Testis (tissue), 3 donors: ENCODE measurements around the gene LRRC4C. TPM values are rescaled to one million over a fixed set of nuclear protein-coding genes. Genes with fewer than 3 reads are reported as not detected.

Source experiments
- DNase-seq: peaks from one replicate; pipeline ENCODE4 v3.0.0-alpha.2; 2019
- H3K27ac ChIP-seq, 2 donors: fragments of 200-600 bp; sonication (generic); one replicate each; pipeline ENCODE4 v1.5.1; 2019
- H3K27me3 ChIP-seq: fragments of 200-600 bp; sonication (generic); one replicate; pipeline ENCODE4 v1.5.1; 2019
- H3K36me3 ChIP-seq: fragments of 200-600 bp; sonication (generic); one replicate; pipeline ENCODE4 v1.5.1; 2017; ENCODE audit warnings: low read depth; ENCODE audit errors: missing control alignments
- H3K4me1 ChIP-seq: fragments of 200-600 bp; sonication (generic); one replicate; pipeline ENCODE4 v1.5.1; 2019
- H3K4me3 ChIP-seq, 2 donors: fragments of 200-600 bp; sonication (generic); one replicate each; pipeline ENCODE4 v1.5.1; 2017 to 2019
- H3K9me3 ChIP-seq: fragments of 200-600 bp; sonication (generic); one replicate; pipeline ENCODE4 v1.5.1; 2017
- POLR2A ChIP-seq: fragments of 450-650 bp; IDR thresholded peaks from one replicate; pipeline ENCODE4 v1.6.1; 2017; ENCODE audit warnings: antibody characterized with exemption, mild to moderate bottlenecking, moderate library complexity
- WGBS, 2 donors: methylation state at CpG; one replicate each; pipeline ENCODE4 v1.1.5; 2018; 5-methylcytosine and 5-hydroxymethylcytosine counted together
- intact Hi-C: fragments of 100-400 bp; cut with DNase I; formaldehyde crosslinking; loops from one replicate; pipeline ENCODE4 v1.15.1; 2023; ENCODE audit warnings: low total_unique reads
- polyA plus RNA-seq: library from polyadenylated mRNA; stranded (reverse); fragments of 350-450 nt; fragmentation: Illumina TruSeq; extraction: RNeasy Lipid Tissue Mini Kit (QIAGEN cat#74804); gene quantifications from one replicate; pipeline ENCODE4 v1.2.3, GENCODE V29; 2014; ENCODE audit warnings: low read depth, low replicate concordance; ENCODE audit not compliant: insufficient read depth
- total RNA-seq, 2 donors: library from RNA; depleted of rRNA; stranded (reverse); fragments of >200 nt; gene quantifications; one replicate each; pipeline ENCODE4 v1.2.3, GENCODE V29; 2016
- TF ChIP-seq, protein P1 (sequence below), 3 experiments: fragments of 450-650 bp in 2 of 3; fragments of 200-600 bp in 1 of 3; sonication (generic) in 1 of 3; IDR thresholded peaks; one replicate each; pipeline ENCODE4 v1.5.1; 2016 to 2019; ENCODE audit warnings: antibody characterized with exemption in 3 of 3, mild to moderate bottlenecking in 2 of 3, moderate library complexity in 1 of 3

The LRRC4C gene
- total and polyA plus RNA-seq, 3 donors from 2014 or later, result 0.16 to 0.56 (median 0.45) TPM

DNA sequence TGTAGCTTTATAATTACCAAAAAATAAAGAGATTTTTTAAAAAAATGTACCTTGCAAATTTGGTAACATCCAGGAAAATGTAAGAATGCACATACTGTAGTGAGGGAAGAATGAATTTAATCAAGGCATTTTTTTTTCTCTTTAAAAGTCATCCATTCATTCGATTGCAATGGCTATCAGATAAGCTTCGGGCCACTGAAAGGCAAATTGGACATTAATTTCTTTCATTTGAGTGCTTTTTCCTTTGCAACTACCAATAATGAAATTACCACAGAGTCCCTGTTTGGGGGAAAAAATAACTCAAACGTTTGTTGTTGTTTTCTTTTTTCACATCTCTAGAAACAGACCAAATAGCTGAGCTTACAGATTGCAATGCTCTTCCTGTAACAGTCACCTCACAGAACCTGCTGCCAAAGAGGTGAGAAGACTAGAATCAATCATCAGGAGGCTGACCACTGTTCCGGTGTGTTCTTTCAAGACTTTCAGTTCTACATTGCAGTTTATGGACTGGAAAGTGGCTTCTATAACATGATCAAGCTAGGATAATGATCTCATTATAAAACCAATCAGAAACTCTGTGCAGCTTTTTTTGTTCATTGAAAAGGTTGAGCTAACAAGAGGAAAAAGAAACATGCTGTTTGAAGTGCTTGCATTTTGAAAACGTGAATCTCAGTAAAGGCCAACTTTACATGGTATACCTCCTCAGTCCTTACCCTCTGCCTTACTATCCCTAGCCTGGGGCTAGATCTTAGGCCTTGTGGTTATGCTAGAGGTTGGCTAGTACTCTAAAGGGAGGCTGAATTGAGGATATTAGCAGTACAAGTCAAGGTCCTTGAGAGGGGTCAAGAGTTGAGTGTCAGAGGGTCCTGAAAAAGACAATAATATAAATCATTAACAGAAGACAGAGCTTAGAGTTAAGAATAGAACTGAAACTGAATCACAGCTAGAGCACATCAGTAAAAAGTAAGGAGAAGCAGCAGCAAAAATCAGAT is 1276.1 kb downstream of the LRRC4C start:
- no peak for TF ChIP-seq POLR2A
- TF ChIP-seq, protein P1, sequence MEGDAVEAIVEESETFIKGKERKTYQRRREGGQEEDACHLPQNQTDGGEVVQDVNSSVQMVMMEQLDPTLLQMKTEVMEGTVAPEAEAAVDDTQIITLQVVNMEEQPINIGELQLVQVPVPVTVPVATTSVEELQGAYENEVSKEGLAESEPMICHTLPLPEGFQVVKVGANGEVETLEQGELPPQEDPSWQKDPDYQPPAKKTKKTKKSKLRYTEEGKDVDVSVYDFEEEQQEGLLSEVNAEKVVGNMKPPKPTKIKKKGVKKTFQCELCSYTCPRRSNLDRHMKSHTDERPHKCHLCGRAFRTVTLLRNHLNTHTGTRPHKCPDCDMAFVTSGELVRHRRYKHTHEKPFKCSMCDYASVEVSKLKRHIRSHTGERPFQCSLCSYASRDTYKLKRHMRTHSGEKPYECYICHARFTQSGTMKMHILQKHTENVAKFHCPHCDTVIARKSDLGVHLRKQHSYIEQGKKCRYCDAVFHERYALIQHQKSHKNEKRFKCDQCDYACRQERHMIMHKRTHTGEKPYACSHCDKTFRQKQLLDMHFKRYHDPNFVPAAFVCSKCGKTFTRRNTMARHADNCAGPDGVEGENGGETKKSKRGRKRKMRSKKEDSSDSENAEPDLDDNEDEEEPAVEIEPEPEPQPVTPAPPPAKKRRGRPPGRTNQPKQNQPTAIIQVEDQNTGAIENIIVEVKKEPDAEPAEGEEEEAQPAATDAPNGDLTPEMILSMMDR (IDR thresholded peaks at IDR 0.05), result no peak
- DNase-seq, result no peak
- Histone ChIP-seq H3K4me3 (no peak overlapping the region), H3K27me3 (no peaks in the 10 kb centered on the region), H3K4me1 (no peaks in the 10 kb centered on the region), H3K9me3 (no peaks in the 10 kb centered on the region), H3K27ac (no peak overlapping the region), H3K36me3 (no peaks in the 10 kb centered on the region)
- intact Hi-C loops, result no loop called here
- 68 to 69% methylated on average over 5 of the region's 5 CpGs for WGBS, 2 donors

DNA sequence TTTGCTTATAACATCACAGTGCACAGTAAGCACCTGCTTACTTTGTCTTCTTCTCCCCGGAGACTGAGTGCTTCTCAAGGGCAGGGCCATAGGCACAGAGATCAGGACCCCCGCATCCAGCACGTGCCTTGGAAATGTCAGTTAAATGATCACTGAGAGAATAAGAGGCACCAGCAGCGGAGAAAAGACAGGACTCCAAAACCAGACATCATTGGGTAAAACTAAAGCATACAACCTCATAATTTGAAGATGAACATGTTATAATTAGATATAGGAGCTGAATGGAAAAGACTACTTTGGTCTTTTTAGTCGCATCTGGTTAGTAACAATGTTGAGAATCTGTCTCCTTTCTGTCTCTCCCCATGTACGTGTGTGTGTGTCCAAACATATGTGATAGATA is 1279.9 kb downstream of the LRRC4C start:
- Histone ChIP-seq H3K36me3 (no peaks in the 10 kb centered on the region), H3K4me3 (no peak overlapping the region), H3K9me3 (no peaks in the 10 kb centered on the region), H3K27me3 (no peaks in the 10 kb centered on the region), H3K4me1 (no peaks in the 10 kb centered on the region), H3K27ac (no peak overlapping the region)
- intact Hi-C loops, result no loop called here
- DNase-seq, result no peak
- TF ChIP-seq POLR2A, result no peak
- TF ChIP-seq, protein P1 (IDR thresholded peaks at IDR 0.05), result no peak
- WGBS, 2 donors, result 87 to 94% methylated on average over 6 of the region's 6 CpGs

DNA sequence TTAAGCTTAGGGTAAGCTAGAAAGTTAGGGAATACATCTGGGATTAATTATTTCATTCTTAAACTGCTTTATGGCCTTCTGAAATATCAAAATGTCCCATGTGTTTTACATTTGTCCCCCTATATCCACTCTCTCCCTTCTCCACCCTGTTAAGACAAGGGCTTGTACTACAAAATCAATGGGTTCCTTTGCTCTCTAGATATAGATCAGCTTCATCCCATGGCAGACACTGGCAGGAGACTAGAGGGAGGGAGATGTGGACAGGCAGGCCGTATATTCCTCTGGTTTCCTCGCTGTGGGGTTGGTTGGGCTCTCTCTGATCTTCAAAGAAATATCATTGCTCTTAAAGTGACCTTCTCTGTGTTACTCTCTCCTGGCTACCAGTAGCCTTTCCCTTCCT is 1281.0 kb downstream of the LRRC4C start:
- Histone ChIP-seq H3K36me3 (no peaks in the 10 kb centered on the region), H3K9me3 (no peaks in the 10 kb centered on the region), H3K4me1 (no peaks in the 10 kb centered on the region), H3K27me3 (no peaks in the 10 kb centered on the region), H3K27ac (no peak overlapping the region), H3K4me3 (no peak overlapping the region)
- no peak for DNase-seq
- TF ChIP-seq POLR2A, result no peak
- TF ChIP-seq, protein P1 (IDR thresholded peaks at IDR 0.05), result no peak
- 79% methylated on average over 2 of the region's 2 CpGs for WGBS, 2 donors
- intact Hi-C loops, result no loop called here

DNA sequence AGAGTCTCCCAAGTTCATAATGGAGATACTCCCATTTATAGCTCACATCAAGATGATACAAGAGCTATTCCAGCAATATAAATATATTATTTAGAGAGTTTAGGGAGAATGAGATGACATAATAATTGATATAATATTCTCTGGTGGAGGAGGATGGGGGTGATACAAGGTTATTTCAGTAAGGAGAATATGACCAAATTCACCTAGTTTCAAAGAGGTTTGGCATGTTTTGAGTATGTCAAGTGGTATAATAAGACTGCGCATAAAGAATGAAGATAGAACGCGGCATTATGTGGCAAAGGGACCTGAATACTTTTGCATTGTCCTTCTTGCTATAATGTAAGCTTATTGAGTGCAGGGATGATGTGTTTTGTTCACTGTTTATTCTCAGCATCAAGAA is 1283.5 kb downstream of the LRRC4C start:
- Histone ChIP-seq H3K27ac (no peak overlapping the region), H3K4me3 (no peak overlapping the region), H3K4me1 (no peaks in the 10 kb centered on the region), H3K9me3 (no peaks in the 10 kb centered on the region), H3K27me3 (no peaks in the 10 kb centered on the region), H3K36me3 (no peaks in the 10 kb centered on the region)
- DNase-seq, result no peak
- intact Hi-C loops, result no loop called here
- no peak for TF ChIP-seq POLR2A
- 92 to 93% methylated on average over 3 of the region's 3 CpGs for WGBS, 2 donors

DNA sequence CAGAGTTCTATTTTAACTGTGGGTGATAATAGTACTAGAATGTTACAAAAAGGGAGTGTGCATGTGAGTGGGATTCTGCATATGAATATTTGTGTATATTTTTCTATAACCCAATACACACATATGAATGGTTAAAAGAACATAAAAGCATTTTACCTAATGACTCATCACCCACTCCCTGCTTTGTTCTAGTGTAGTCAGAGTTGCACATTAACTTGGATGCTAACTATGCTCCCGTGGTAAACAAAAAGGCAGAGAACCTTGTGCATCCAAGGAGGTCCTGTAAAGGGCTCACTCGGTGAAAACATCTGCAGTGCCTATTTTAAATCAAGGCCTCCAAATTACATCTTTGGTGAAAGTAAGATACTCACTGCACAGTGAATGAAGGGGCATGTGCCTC is 1289.4 kb downstream of the LRRC4C start:
- intact Hi-C loops, result no loop called here
- no peak for DNase-seq
- Histone ChIP-seq H3K27me3 (no peaks in the 10 kb centered on the region), H3K27ac (no peak overlapping the region), H3K4me3 (no peak overlapping the region), H3K9me3 (no peaks in the 10 kb centered on the region), H3K4me1 (no peaks in the 10 kb centered on the region), H3K36me3 (no peaks in the 10 kb centered on the region)
- TF ChIP-seq, protein P1 (IDR thresholded peaks at IDR 0.05), result no peak
- no peak for TF ChIP-seq POLR2A
- WGBS, 2 donors, result 38 to 60% methylated on average over 2 of the region's 2 CpGs
